GM23338 (cell line): ENCODE measurements around the gene AOPEP. TPM values are rescaled to one million over a fixed set of nuclear protein-coding genes. Genes with fewer than 3 reads are reported as not detected.

Experiments
- ATAC-seq: fragments of 200-7000 bp; cut with Tn5 transposase; 3 replicates; pipeline ENCODE4 v1.9.1; 2020
- DNase-seq: peaks from one replicate; pipeline ENCODE4 v3.0.0-alpha.2; 2015; ENCODE audit warnings: low spot score
- H2AFZ ChIP-seq: fragments of 200-600 bp; sonication (generic); 2 replicates; pipeline ENCODE4 v1.8.0; 2016; ENCODE audit warnings: antibody characterized with exemption, mild to moderate bottlenecking, moderate library complexity
- H3F3A ChIP-seq: fragments of 200-600 bp; sonication (generic); replicated peaks from 2 replicates; pipeline ENCODE4 v1.8.0; 2017; ENCODE audit warnings: antibody characterized with exemption, mixed run types, low read depth
- H3K27ac ChIP-seq: fragments of 200-600 bp; sonication (generic); 2 replicates; pipeline ENCODE4 v1.6.1; 2016; ENCODE audit warnings: low read depth
- H3K27me3 ChIP-seq: fragments of 200-600 bp; sonication (generic); 2 replicates; pipeline ENCODE4 v1.8.0; 2016; ENCODE audit warnings: mild to moderate bottlenecking, mixed run types, moderate library complexity; ENCODE audit not compliant: insufficient read depth
- H3K36me3 ChIP-seq: fragments of 200-600 bp; sonication (generic); 2 replicates; pipeline ENCODE4 v1.8.0; 2016; ENCODE audit warnings: mild to moderate bottlenecking; ENCODE audit not compliant: insufficient read depth
- H3K4me1 ChIP-seq: fragments of 200-600 bp; sonication (generic); 2 replicates; pipeline ENCODE4 v1.8.0; 2016; ENCODE audit warnings: mild to moderate bottlenecking, moderate library complexity; ENCODE audit not compliant: insufficient read depth
- H3K4me2 ChIP-seq: fragments of 200-600 bp; sonication (generic); 2 replicates; pipeline ENCODE4 v1.7.1; 2017; ENCODE audit warnings: mixed run types
- H3K4me3 ChIP-seq: fragments of 200-600 bp; sonication (generic); 2 replicates; pipeline ENCODE4 v1.6.1; 2016; ENCODE audit warnings: mixed run types
- H3K79me2 ChIP-seq: fragments of 200-600 bp; sonication (generic); replicated peaks from 2 replicates; pipeline ENCODE4 v1.8.0; 2017; ENCODE audit warnings: mild to moderate bottlenecking; ENCODE audit not compliant: insufficient read depth
- H3K9me2 ChIP-seq: fragments of 200-600 bp; sonication (generic); 2 replicates; pipeline ENCODE4 v1.8.0; 2017; ENCODE audit not compliant: insufficient read depth
- H4K20me1 ChIP-seq: fragments of 200-600 bp; sonication (generic); replicated peaks from 2 replicates; pipeline ENCODE4 v1.8.0; 2017; ENCODE audit warnings: mild to moderate bottlenecking; ENCODE audit not compliant: insufficient read depth
- H3K27ac Mint-ChIP-seq: 2 replicates; pipeline ENCODE4 v1.8.0; 2020; ENCODE audit warnings: inconsistent platforms, mild to moderate bottlenecking, moderate library complexity, mixed read lengths
- H3K27me3 Mint-ChIP-seq: 3 replicates; pipeline ENCODE4 v1.8.0; 2022; ENCODE audit warnings: low read depth, mild to moderate bottlenecking, moderate library complexity, mixed read lengths, inconsistent platforms; ENCODE audit not compliant: insufficient read depth, poor library complexity
- H3K36me3 Mint-ChIP-seq: 3 replicates; pipeline ENCODE4 v1.8.0; 2021; ENCODE audit warnings: low read depth, mild to moderate bottlenecking, inconsistent platforms, moderate library complexity, mixed read lengths
- H3K4me1 Mint-ChIP-seq: 3 replicates; pipeline ENCODE4 v1.8.0; 2020; ENCODE audit warnings: mild to moderate bottlenecking, inconsistent platforms, mixed read lengths
- H3K4me3 Mint-ChIP-seq: 3 replicates; pipeline ENCODE4 v1.8.0; 2021; ENCODE audit warnings: moderate library complexity, mild to moderate bottlenecking, inconsistent platforms, mixed read lengths
- H3K9me3 Mint-ChIP-seq: 3 replicates; pipeline ENCODE4 v1.8.0; 2020; ENCODE audit warnings: moderate library complexity, mild to moderate bottlenecking, inconsistent platforms, mixed read lengths
- CREB1 ChIP-seq: fragments of 250-450 bp; sonication (Bioruptor Pico); IDR thresholded peaks from 2 replicates; pipeline ENCODE4 v1.5.0; 2020; ENCODE audit warnings: low read depth, mild to moderate bottlenecking, moderate library complexity
- JUNB ChIP-seq: IDR thresholded peaks from one replicate; pipeline ENCODE4 v1.6.1; 2016; ENCODE audit warnings: antibody characterized with exemption; ENCODE audit not compliant: unreplicated experiment
- NANOG ChIP-seq: IDR thresholded peaks from 2 replicates; pipeline ENCODE4 v1.6.1; 2016; ENCODE audit warnings: antibody characterized with exemption, borderline replicate concordance
- POLR2AphosphoS5 ChIP-seq: IDR thresholded peaks from 2 replicates; pipeline ENCODE4 v1.6.1; 2016; ENCODE audit warnings: antibody characterized with exemption, low read depth
- STAT1 ChIP-seq: IDR thresholded peaks from one replicate; pipeline ENCODE4 v1.6.1; 2016; ENCODE audit warnings: antibody characterized with exemption; ENCODE audit not compliant: unreplicated experiment
- ZNF114 ChIP-seq: fragments of 250-450 bp; sonication (Bioruptor Pico); IDR thresholded peaks from 2 replicates; pipeline ENCODE4 v1.5.0; 2020; ENCODE audit warnings: mild to moderate bottlenecking, moderate library complexity
- ZNF331 ChIP-seq: fragments of 250-450 bp; sonication (Bioruptor Pico); IDR thresholded peaks from 2 replicates; pipeline ENCODE4 v1.5.0; 2020; ENCODE audit warnings: low read depth, mild to moderate bottlenecking, moderate library complexity
- polyA plus RNA-seq: library from polyadenylated mRNA; unstranded; fragments of >200 nt; fragmentation: Nextera tagmentation; extraction: Ambion mirVana; gene quantifications from 2 replicates; pipeline ENCODE4 v1.2.1, GENCODE V29; 2016
- total RNA-seq: library from RNA; depleted of rRNA; stranded (reverse); fragments of >200 nt; shearing (Covaris generic); gene quantifications from 2 replicates; pipeline ENCODE4 v1.2.3, GENCODE V29; 2014
- TF ChIP-seq, protein P1 (sequence below): IDR thresholded peaks from one replicate; pipeline ENCODE4 v1.6.1; 2018; ENCODE audit warnings: antibody characterized with exemption; ENCODE audit not compliant: unreplicated experiment
- TF ChIP-seq, protein P2 (sequence below), 2 experiments: fragments of 200-600 bp in 1 of 2; sonication (generic) in 1 of 2; conservative IDR thresholded peaks; 2 replicates each; pipeline versions ENCODE4 v1.5.1 to v1.6.1; 2016 to 2017; ENCODE audit warnings: antibody characterized with exemption in 2 of 2, low read depth in 2 of 2, mild to moderate bottlenecking in 2 of 2, moderate library complexity in 1 of 2
- TF ChIP-seq, protein P3 (sequence below): fragments of 250-450 bp; sonication (Bioruptor Pico); IDR thresholded peaks from 2 replicates; pipeline ENCODE4 v1.5.0; 2020; ENCODE audit warnings: mild to moderate bottlenecking, moderate library complexity

Gene AOPEP
- total and polyA plus RNA-seq, 2 experiments from 2014 or later = 7.0 to 16.5 TPM

DNA sequence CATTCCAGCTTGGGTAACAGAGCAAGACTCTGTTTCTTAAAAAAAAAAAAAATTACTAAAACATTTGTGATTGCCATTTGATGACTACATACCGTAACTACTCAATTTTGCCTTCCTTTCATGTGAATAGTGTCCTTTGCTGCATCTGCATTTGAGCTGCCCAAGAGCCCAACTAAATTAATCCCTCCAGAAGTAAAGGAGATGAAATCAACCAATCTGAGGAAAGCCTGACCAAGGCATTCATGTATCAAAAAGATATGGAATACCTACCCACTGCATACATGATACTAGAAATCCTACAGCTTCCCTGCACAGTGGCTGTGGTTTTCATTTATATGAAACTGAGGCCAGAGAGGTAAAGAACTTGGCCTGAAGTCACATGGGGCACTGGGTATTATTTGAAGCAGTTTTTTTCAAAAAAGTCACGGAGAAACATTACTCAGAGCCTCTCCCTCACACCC, 177.5 kb downstream of the AOPEP start (continued):
- TF ChIP-seq, protein P1, sequence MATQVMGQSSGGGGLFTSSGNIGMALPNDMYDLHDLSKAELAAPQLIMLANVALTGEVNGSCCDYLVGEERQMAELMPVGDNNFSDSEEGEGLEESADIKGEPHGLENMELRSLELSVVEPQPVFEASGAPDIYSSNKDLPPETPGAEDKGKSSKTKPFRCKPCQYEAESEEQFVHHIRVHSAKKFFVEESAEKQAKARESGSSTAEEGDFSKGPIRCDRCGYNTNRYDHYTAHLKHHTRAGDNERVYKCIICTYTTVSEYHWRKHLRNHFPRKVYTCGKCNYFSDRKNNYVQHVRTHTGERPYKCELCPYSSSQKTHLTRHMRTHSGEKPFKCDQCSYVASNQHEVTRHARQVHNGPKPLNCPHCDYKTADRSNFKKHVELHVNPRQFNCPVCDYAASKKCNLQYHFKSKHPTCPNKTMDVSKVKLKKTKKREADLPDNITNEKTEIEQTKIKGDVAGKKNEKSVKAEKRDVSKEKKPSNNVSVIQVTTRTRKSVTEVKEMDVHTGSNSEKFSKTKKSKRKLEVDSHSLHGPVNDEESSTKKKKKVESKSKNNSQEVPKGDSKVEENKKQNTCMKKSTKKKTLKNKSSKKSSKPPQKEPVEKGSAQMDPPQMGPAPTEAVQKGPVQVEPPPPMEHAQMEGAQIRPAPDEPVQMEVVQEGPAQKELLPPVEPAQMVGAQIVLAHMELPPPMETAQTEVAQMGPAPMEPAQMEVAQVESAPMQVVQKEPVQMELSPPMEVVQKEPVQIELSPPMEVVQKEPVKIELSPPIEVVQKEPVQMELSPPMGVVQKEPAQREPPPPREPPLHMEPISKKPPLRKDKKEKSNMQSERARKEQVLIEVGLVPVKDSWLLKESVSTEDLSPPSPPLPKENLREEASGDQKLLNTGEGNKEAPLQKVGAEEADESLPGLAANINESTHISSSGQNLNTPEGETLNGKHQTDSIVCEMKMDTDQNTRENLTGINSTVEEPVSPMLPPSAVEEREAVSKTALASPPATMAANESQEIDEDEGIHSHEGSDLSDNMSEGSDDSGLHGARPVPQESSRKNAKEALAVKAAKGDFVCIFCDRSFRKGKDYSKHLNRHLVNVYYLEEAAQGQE = no peak
- TF ChIP-seq CREB1 (CRISPR knock-in tag) = no peak

DNA sequence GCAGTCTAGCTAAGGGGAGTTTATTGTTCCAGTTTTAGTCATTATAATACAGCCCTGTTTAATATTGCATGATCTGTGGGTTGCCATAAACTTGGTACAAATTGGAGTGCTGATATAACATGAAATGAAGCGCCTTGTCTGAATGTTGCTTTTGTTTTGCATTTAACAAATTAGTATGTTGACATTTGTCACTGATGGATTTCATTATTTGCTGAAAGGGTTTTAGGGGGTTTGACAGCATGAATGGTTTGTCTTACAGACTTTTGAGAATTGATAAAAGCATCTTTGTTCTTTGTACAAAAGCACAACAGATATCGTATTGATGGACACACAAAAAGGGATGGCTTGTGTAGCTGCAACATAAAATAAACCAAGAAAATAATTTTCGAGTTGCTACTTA, 178.3 kb downstream of the AOPEP start:
- H3K27ac ChIP-seq = no peak overlapping the region
- TF ChIP-seq, protein P2, sequence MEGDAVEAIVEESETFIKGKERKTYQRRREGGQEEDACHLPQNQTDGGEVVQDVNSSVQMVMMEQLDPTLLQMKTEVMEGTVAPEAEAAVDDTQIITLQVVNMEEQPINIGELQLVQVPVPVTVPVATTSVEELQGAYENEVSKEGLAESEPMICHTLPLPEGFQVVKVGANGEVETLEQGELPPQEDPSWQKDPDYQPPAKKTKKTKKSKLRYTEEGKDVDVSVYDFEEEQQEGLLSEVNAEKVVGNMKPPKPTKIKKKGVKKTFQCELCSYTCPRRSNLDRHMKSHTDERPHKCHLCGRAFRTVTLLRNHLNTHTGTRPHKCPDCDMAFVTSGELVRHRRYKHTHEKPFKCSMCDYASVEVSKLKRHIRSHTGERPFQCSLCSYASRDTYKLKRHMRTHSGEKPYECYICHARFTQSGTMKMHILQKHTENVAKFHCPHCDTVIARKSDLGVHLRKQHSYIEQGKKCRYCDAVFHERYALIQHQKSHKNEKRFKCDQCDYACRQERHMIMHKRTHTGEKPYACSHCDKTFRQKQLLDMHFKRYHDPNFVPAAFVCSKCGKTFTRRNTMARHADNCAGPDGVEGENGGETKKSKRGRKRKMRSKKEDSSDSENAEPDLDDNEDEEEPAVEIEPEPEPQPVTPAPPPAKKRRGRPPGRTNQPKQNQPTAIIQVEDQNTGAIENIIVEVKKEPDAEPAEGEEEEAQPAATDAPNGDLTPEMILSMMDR (conservative IDR thresholded peaks at IDR 0.05; ENCODE audit: low read depth in 2 of 2) = no peak
- no peak for TF ChIP-seq NANOG
- TF ChIP-seq ZNF114 (CRISPR knock-in tag) = no peak
- TF ChIP-seq JUNB = no peak
- no peak for TF ChIP-seq STAT1
- TF ChIP-seq, protein P1 = no peak
- TF ChIP-seq ZNF331 (CRISPR knock-in tag) = no peak
- TF ChIP-seq, protein P3, sequence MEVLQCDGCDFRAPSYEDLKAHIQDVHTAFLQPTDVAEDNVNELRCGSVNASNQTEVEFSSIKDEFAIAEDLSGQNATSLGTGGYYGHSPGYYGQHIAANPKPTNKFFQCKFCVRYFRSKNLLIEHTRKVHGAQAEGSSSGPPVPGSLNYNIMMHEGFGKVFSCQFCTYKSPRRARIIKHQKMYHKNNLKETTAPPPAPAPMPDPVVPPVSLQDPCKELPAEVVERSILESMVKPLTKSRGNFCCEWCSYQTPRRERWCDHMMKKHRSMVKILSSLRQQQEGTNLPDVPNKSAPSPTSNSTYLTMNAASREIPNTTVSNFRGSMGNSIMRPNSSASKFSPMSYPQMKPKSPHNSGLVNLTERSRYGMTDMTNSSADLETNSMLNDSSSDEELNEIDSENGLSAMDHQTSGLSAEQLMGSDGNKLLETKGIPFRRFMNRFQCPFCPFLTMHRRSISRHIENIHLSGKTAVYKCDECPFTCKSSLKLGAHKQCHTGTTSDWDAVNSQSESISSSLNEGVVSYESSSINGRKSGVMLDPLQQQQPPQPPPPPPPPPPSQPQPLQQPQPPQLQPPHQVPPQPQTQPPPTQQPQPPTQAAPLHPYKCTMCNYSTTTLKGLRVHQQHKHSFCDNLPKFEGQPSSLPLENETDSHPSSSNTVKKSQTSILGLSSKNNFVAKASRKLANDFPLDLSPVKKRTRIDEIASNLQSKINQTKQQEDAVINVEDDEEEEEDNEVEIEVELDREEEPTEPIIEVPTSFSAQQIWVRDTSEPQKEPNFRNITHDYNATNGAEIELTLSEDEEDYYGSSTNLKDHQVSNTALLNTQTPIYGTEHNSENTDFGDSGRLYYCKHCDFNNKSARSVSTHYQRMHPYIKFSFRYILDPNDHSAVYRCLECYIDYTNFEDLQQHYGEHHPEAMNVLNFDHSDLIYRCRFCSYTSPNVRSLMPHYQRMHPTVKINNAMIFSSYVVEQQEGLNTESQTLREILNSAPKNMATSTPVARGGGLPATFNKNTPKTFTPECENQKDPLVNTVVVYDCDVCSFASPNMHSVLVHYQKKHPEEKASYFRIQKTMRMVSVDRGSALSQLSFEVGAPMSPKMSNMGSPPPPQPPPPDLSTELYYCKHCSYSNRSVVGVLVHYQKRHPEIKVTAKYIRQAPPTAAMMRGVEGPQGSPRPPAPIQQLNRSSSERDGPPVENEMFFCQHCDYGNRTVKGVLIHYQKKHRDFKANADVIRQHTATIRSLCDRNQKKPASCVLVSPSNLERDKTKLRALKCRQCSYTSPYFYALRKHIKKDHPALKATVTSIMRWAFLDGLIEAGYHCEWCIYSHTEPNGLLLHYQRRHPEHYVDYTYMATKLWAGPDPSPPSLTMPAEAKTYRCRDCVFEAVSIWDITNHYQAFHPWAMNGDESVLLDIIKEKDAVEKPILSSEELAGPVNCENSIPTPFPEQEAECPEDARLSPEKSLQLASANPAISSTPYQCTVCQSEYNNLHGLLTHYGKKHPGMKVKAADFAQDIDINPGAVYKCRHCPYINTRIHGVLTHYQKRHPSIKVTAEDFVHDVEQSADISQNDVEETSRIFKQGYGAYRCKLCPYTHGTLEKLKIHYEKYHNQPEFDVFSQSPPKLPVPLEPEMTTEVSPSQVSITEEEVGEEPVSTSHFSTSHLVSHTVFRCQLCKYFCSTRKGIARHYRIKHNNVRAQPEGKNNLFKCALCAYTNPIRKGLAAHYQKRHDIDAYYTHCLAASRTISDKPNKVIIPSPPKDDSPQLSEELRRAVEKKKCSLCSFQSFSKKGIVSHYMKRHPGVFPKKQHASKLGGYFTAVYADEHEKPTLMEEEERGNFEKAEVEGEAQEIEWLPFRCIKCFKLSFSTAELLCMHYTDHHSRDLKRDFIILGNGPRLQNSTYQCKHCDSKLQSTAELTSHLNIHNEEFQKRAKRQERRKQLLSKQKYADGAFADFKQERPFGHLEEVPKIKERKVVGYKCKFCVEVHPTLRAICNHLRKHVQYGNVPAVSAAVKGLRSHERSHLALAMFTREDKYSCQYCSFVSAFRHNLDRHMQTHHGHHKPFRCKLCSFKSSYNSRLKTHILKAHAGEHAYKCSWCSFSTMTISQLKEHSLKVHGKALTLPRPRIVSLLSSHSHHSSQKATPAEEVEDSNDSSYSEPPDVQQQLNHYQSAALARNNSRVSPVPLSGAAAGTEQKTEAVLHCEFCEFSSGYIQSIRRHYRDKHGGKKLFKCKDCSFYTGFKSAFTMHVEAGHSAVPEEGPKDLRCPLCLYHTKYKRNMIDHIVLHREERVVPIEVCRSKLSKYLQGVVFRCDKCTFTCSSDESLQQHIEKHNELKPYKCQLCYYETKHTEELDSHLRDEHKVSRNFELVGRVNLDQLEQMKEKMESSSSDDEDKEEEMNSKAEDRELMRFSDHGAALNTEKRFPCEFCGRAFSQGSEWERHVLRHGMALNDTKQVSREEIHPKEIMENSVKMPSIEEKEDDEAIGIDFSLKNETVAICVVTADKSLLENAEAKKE = no peak
- no peak for TF ChIP-seq POLR2AphosphoS5

More for the DNA sequence above, 178.3 kb downstream of the AOPEP start:
- Histone ChIP-seq H3K4me1 (peaks cover 17% of the 10 kb centered on the region), H3K79me2 (no peaks in the 10 kb centered on the region), H3K36me3 (no peaks in the 10 kb centered on the region), H3K27me3 (no peaks in the 10 kb centered on the region), H3F3A (no peaks in the 10 kb centered on the region), H2AFZ (no peak overlapping the region), H3K4me3 (no peak overlapping the region), H4K20me1 (no peaks in the 10 kb centered on the region), H3K9me2 (no peaks in the 10 kb centered on the region), H3K4me2 (no peak overlapping the region)
- peaks cover 46% of the 10 kb centered on the region for H3K4me1 Mint-ChIP-seq
- no peaks in the 10 kb centered on the region for H3K36me3 Mint-ChIP-seq
- H3K27me3 Mint-ChIP-seq = peaks cover 5% of the 10 kb centered on the region
- no peak overlapping the region for H3K27ac Mint-ChIP-seq
- no peak for ATAC-seq
- H3K9me3 Mint-ChIP-seq = no peaks in the 10 kb centered on the region
- DNase-seq = no peak
- H3K4me3 Mint-ChIP-seq = no peak overlapping the region
